ENCODE results near the gene PGAM5.
A peak's percentile ranks its signal among the peaks of the same experiment; 100 is the strongest.

Gene PGAM5

DNA sequence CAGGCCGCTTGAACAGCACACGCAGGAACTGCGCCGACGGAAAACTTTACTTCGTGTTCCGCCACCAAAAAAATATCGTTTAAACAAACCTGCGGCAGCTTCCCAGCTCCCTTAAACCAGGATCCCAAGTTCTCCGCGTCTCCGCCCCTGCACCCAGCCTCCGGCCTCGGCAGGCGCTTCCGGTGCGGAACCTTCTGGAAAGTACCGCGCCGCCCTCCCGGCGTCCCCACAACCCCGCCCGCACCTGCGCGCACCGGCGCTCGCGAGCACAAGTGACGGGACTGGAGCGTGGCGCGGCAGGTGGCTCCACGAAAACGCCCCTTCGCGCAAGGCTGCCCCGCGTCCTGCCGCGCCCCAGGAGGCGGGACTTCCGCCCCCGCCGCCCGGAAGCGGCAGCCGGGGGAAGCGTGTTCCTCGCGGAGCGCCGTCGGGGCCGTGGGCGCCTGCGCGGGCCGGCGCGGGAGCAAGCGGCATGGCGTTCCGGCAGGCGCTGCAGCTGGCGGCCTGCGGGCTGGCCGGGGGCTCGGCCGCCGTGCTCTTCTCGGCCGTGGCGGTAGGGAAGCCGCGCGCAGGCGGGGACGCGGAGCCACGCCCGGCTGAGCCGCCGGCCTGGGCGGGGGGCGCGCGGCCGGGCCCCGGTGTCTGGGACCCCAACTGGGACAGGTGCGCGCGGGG, at the start of gene PGAM5:
TSS of gene PGAM5 (plus strand) at position 438 of the 675 bp plus-strand sequence. CDS start at position 473, 35 bp downstream.
- peak; percentile 80 to 84 for DNase-seq

DNA sequence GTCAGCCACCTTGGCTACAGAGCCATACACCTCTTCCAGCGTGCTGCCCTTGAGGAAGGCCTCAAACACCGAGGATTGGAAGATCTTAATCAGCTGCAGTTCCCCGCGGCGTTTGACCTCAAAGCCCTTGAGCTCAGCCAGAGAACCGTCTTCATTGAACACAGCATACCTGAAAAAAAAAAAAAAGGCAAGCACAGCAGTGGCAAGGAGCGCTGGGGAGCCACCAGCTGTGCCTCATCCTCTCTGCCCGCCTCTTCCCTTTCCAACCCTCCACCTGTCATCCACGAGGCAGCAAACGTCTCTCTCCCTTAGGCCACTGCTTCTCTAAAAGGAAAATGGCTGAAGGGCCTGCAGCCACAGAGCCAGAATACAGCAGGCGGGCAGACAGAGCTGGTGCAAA, 49.6 kb upstream of the PGAM5 start:
- DNase-seq: no peak

DNA sequence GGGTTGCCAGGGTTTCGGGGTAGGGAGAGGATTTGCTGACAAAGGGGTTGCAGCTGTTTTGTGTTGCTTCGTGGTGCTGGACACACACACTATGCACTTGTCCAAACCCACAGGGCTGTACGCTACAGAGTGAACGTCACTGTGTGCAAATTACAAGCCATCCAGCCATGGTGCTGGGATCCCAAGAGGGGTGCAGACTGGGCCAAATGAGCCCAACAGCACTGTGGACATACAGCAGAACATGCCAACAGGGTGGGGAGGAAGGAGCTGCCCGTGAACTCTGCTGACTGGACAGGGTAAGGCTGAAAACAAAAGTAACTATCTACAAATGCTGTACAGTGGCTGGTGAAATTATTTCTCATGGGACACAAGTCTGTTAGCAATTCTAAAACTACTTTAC, 48.7 kb upstream of the PGAM5 start:
- DNase-seq: no peak

DNA sequence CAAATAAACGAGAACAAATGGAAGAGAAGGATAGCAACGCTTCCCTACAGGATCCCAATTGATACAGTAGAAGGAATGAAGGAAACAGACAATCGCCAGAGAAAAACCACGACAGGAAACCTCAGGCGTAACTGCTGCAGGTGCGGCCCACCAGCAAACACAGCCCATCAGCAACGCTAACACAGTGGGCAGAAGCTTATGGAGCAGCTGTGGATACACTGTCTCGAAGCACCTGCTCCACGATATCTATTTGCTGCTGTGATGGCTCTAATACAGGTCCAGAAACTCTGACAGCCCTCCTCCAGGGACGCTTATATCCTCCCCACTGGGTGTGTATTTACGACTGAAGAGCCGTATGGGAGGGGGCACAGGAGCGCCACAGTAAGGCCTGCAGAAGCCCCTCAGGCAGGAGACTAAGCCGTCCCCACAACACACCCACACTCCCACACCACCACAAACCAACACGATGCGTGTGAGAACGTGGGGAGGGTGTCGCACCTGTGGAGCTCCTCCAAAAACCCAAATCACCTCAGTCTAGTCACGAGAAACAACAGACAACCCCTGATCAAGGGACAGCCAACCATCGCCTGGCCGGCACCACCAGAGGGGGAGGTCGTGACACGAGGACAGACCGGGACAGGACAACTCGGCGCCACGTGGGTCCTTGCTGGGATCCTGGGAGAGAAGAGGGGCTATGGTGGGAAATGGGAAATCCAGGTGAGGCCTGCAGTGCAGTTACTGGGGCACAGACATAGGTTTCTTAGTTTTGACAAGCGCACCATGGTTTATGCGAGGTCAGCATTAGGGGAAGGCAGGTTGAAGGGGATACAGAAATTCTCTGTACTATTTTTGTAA, 47.5 kb upstream of the PGAM5 start:
- no peak for DNase-seq

DNA sequence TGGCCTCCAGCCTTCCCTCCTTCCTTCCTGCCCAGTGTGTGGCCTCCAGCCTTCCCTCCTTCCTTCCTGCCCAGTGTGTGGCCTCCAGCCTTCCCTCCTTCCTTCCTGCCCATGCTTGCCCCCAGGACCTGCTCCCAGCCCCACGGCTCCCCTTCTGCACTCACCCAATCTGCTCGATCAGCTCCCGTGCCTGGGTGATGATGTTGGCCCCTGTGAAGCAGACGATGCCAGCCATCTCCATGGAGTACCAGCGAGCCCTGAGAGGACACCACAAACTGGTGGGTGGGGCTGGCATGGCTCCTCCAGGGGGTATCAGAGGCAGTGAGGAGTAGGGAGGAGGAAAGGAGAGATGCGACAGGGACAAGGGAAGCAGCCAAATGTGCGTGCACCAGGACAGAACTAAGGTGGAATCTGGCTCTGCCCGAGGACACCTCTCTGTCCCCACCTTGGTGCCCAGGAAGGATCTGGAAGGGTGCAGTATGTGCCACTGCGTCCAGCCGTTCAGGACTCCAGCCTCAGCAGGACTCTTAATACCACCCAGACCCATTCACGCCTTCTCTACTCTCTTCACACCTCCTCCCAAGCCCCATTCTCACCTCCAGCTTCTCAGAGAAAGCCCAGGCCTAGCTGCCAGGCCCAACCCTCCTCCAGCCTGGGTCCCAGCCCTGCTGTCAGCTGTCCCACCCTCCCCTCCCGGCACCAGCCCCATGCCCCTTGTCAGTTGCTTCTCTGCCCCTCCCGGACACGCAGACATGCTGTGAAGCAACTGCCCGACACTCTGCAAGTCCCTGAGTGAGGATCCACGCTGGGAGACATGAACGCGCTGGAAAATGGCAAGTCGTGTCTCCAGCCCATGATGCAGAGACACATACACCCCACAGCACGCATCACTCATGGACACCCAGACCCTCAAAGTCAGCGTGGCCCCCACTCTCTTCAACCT, 46.2 kb upstream of the PGAM5 start:
- no peak for DNase-seq

DNA sequence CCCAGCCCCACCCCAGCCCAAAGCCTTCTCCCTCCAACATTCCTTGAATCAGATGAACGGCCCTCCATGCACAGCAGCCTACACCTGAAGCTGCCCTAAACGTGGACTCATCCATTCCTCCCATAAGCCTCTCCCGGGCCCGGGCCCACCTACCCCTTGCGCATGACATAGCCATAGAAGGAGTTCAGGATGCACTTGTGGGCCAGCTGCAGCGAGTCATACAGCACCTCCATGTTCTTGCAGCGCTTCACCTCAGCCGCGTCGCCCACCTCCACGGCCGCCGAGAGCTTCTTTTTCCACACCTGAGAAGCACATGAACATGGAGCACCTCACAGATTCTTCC, 45.5 kb upstream of the PGAM5 start:
- DNase-seq: no peak

DNA sequence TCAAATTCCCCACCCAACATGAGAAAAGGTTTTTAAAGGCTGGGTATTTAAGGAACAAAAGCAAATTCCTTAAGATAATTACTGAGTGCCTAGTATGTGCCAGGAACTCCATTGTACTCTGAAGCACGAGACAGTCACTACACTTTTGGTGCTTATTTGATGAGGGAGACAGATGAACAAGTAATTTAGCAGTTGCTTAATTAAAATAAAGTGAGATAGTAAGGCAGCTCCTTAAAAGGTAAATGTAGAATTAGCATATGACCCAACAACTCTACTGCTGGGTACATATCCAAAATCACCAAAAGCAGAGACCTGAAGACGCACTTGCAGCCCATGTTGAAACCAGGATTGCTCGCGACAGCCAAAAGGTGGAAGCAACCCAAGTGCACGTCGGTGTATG, 44.8 kb upstream of the PGAM5 start:
- DNase-seq: no peak

DNA sequence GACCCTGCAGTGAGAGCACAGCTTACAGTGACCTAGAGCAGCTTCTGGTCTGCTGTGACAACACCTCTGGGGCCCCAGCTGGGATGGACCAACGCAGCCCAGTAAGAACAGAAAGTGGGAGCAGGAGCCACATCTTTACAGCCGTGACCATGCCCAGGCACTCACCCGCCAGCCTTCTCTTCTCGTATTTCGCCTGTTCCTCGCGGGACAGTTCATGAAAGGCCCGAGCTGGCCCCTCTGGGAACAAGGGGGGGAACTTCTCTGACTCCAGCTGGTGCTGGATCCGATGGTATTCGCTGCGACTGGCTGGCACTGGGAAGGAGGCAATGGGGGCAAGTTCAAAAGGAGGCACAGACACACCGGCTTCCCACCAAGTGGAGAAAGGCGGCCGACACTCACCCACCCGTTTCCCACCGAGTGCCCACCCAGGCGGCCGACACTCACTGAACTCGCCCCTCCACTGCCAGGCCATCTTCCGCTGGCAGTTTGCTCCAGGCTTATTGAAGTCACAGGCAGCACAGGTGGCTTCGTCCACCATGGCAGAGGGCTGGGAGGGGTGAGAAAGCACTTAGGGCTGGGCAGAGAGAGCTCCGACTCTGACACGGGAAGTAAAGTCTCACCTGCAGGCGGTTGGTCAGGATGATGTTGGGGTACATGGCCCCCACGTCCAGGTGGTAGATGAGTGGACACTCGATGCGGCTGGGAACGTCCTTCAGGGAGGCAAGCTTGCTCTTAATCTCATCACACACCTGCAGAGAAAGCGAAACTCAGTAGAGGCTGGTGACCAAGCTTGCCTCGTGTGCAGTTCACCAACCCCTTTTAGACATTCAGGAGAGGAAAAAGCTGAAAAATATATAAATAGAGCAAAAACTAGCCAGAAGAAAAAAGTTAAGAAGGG, 42.2 kb upstream of the PGAM5 start:
- DNase-seq: no peak

DNA sequence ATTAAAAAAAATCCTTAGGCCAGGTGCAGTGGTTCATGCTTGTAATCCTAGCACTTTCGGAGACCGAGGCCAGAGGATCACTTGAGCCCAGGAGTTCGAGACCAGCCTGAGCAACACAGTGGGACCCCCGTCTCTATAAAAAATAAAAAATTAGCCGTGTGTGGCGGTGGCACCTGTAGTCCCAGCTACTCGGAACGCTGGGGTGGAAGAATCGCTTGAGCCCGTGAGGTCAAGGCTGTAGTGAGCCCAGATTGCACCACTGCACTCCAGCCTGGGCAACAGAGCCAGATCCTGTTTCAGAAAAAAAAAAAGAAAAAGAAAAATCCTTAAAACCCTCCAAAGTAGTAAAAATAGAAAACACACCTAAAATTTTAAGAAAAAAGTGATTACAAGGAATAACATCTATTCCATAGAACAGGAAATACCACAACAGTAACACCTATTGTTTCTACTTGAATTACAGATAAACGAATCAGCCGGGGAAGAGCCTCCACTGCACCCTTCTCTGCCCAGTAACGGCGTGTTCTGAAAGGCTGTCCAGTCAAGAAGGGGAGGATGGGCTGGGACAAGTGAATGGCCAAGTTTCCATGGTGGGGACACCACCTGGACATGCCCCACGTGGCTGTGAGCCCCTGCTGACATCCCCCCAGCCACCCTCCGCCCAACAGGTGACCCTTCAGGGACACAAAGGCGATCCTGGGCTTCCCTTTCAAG, 41.3 kb upstream of the PGAM5 start:
- no peak for DNase-seq

DNA sequence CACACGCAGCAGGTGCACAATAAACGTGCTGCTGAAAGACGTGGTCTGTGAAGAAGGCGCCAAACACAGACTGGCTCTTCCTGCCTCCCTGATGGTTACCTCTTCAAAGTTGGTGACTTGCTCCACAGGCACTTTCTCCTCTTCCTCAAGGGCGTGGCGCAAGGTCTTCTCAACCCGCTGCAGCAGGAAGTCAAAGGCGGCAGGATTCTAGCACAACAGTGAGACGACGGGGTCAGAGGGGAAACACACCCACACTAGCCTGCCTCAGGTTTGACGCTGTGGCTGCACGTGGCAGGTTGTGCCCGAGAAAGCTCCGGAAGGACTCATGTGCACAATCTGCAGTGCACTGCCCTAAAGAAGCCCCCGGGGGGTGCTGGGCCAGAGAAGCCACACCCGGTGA, 38.5 kb upstream of the PGAM5 start:
- no peak for DNase-seq

GRCh38 chr12:132672678-132673077, 38.0 kb upstream of the PGAM5 start:
- no peak for DNase-seq

GRCh38 chr12:132673288-132674179, 37.1 kb upstream of the PGAM5 start:
- DNase-seq: no peak

DNA sequence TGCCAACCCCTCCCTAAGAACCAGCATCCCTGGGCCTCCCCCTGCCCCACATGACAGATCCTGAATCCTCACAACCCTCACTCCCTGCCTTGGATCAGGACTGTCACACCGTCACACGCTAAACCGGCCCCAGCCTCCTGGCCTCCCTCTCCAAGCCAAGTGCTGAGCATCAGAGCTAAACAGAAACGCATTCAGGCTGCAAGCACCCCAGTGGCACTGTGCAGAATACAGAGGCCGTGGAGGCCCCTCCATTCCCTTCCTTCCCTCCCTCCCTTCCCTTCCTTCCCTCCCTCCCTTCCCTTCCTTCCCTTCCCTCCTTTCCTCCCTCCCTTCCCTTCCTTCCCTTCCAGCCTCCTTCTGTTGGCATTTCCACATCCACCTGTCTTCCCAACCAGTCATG, 36.1 kb upstream of the PGAM5 start:
- no peak for DNase-seq

GRCh38 chr12:132675757-132676432, 34.7 kb upstream of the PGAM5 start:
- DNase-seq: no peak

- DNase-seq: no peak
Measured at GRCh38 chr12:132677492-132677891, 33.1 kb upstream of the PGAM5 start.

DNA sequence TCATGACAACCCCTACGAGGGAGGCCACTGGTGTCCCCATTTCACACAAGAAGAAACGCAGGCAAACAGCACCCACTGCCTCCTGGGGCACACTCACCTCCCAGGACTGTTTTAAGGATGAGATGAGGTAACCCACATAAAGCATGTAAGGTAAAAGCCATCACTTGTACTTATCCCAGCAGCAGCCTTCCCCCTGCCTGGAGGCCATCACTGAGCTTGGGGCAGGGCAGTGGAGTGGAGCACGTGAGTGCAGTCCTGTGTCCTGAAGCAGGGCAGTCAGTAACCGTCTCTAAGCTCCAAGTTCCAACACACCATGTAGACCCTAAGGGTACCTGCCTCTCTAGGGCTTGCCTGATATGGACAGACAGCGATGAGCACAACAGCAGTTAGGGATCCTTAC, 25.2 kb upstream of the PGAM5 start:
- no peak for DNase-seq

- peak in 1 of 2 donors; percentile 11 for DNase-seq
Measured at GRCh38 chr12:132686825-132687210, 23.8 kb upstream of the PGAM5 start.

- peak; percentile 93 to 98 for DNase-seq
Measured at GRCh38 chr12:132687211-132688164, 23.2 kb upstream of the PGAM5 start, which contains the start of the genes POLE and PXMP2. Gene POLE (minus strand): TSS chr12:132687342. CDS start chr12:132687315, 27 bp downstream. Gene PXMP2 (plus strand): TSS chr12:132687587. CDS start chr12:132687671, 84 bp downstream.

Data from inflammatory macrophage treated with lipopolysaccharide for 1 hour (primary cell).